Karpas-422 (cell line): ENCODE measurements around the gene FAM221B. TPM values are rescaled to one million over a fixed set of nuclear protein-coding genes. Genes with fewer than 3 reads are reported as not detected.

Experiments used
- DNase-seq: peaks from one replicate; pipeline ENCODE4 v3.0.0-alpha.2; 2015
- H2AFZ ChIP-seq: fragments of 200-600 bp; sonication (generic); 2 replicates; pipeline ENCODE4 v1.6.1; 2014; ENCODE audit warnings: antibody characterized with exemption, low read length, mixed read lengths
- H3K27ac ChIP-seq: fragments of 200-600 bp; sonication (generic); 2 replicates; pipeline ENCODE4 v1.5.1; 2014; ENCODE audit warnings: mild to moderate bottlenecking, low read length, moderate library complexity
- H3K27me3 ChIP-seq: fragments of 200-600 bp; sonication (generic); 2 replicates; pipeline ENCODE4 v1.6.1; 2014; ENCODE audit warnings: low read length, mixed read lengths
- H3K36me3 ChIP-seq: fragments of 200-600 bp; sonication (generic); 2 replicates; pipeline ENCODE4 v1.6.1; 2014; ENCODE audit warnings: low read length, mixed read lengths; ENCODE audit not compliant: insufficient read depth
- H3K4me1 ChIP-seq: fragments of 200-600 bp; sonication (generic); 2 replicates; pipeline ENCODE4 v1.6.1; 2014; ENCODE audit warnings: mild to moderate bottlenecking, low read length, mixed read lengths
- H3K4me2 ChIP-seq: fragments of 200-600 bp; sonication (generic); 2 replicates; pipeline ENCODE4 v1.6.1; 2014; ENCODE audit warnings: low read length, low read depth, mild to moderate bottlenecking; ENCODE audit not compliant: poor library complexity, severe bottlenecking
- H3K4me3 ChIP-seq: fragments of 200-600 bp; sonication (generic); 2 replicates; pipeline ENCODE4 v1.5.1; 2014; ENCODE audit warnings: mild to moderate bottlenecking, antibody characterized with exemption, low read length, mixed read lengths
- H3K79me2 ChIP-seq: fragments of 200-600 bp; sonication (generic); 2 replicates; pipeline ENCODE4 v1.6.1; 2014; ENCODE audit warnings: mild to moderate bottlenecking, low read length, mixed read lengths
- H3K9ac ChIP-seq: fragments of 200-600 bp; sonication (generic); 2 replicates; pipeline ENCODE4 v1.6.0; 2014; ENCODE audit warnings: low read length
- H3K9me2 ChIP-seq: fragments of 200-600 bp; sonication (generic), shearing (Covaris generic); replicated peaks from 2 replicates; pipeline ENCODE4 v1.6.0; 2014; ENCODE audit warnings: mild to moderate bottlenecking, low read length, moderate library complexity; ENCODE audit not compliant: insufficient read depth
- H3K9me3 ChIP-seq: fragments of 300-700, 200-600 bp; sonication (generic); 2 replicates; pipeline ENCODE4 v1.6.1; 2014; ENCODE audit warnings: low read length, mixed read lengths
- H4K20me1 ChIP-seq: fragments of 200-600 bp; sonication (generic); 2 replicates; pipeline ENCODE4 v1.6.1; 2014; ENCODE audit warnings: mild to moderate bottlenecking, antibody characterized with exemption, low read length, low read depth; ENCODE audit not compliant: insufficient read depth
- total RNA-seq: library from RNA; depleted of rRNA; stranded (reverse); fragments of >200 nt; shearing (Covaris generic); gene quantifications from 2 replicates; pipeline ENCODE4 v1.2.3, GENCODE V29; 2014; ENCODE audit warnings: low replicate concordance

Gene FAM221B
- total RNA-seq, 1 experiment from 2014 or later, result not detected

- Histone ChIP-seq H3K79me2 (no peaks in the 10 kb centered on the region), H3K27me3 (no peaks in the 10 kb centered on the region), H2AFZ (no peak overlapping the region), H3K4me2 (no peak overlapping the region), H3K4me1 (no peaks in the 10 kb centered on the region), H4K20me1 (no peaks in the 10 kb centered on the region), H3K4me3 (no peak overlapping the region), H3K9me2 (no peaks in the 10 kb centered on the region), H3K9ac (no peak overlapping the region), H3K36me3 (no peaks in the 10 kb centered on the region), H3K27ac (no peak overlapping the region), H3K9me3 (no peaks in the 10 kb centered on the region)
- DNase-seq, result no peak
Measured at GRCh38 chr9:35854091-35854762, 25.7 kb upstream of the FAM221B start.

GRCh38 chr9:35852876-35853865 is 24.6 kb upstream of the FAM221B start:
- Histone ChIP-seq H3K9me3 (no peaks in the 10 kb centered on the region), H3K79me2 (no peaks in the 10 kb centered on the region), H3K4me3 (no peak overlapping the region), H3K36me3 (no peaks in the 10 kb centered on the region), H2AFZ (no peak overlapping the region), H3K9ac (no peak overlapping the region), H3K4me1 (peaks cover 3% of the 10 kb centered on the region), H3K9me2 (no peaks in the 10 kb centered on the region), H3K27me3 (no peaks in the 10 kb centered on the region), H3K27ac (no peak overlapping the region), H3K4me2 (no peak overlapping the region), H4K20me1 (no peaks in the 10 kb centered on the region)
- no peak for DNase-seq

- Histone ChIP-seq H3K9ac (no peak overlapping the region), H3K9me2 (no peaks in the 10 kb centered on the region), H3K27ac (no peak overlapping the region), H3K4me2 (no peak overlapping the region), H4K20me1 (no peaks in the 10 kb centered on the region), H3K4me1 (peaks cover 7% of the 10 kb centered on the region), H2AFZ (no peak overlapping the region), H3K79me2 (no peaks in the 10 kb centered on the region), H3K27me3 (no peaks in the 10 kb centered on the region), H3K9me3 (no peaks in the 10 kb centered on the region), H3K4me3 (no peak overlapping the region), H3K36me3 (no peaks in the 10 kb centered on the region)
- DNase-seq, result no peak
Measured at GRCh38 chr9:35852267-35852815, 23.8 kb upstream of the FAM221B start.

- peaks cover 22% of the 10 kb centered on the region for H3K4me1 ChIP-seq
Measured at GRCh38 chr9:35847792-35848572, 19.4 kb upstream of the FAM221B start.

GRCh38 chr9:35845824-35846771 is 17.6 kb upstream of the FAM221B start:
- Histone ChIP-seq H4K20me1 (no peaks in the 10 kb centered on the region), H3K27ac (no peak overlapping the region), H3K9me3 (no peaks in the 10 kb centered on the region), H3K9me2 (no peaks in the 10 kb centered on the region), H3K36me3 (no peaks in the 10 kb centered on the region), H3K9ac (no peak overlapping the region), H3K79me2 (no peaks in the 10 kb centered on the region), H3K4me1 (peaks cover 22% of the 10 kb centered on the region), H3K4me2 (no peak overlapping the region), H3K27me3 (no peaks in the 10 kb centered on the region), H3K4me3 (no peak overlapping the region), H2AFZ (no peak overlapping the region)
- DNase-seq, result no peak

More at GRCh38 chr9:35847792-35848572, 19.4 kb upstream of the FAM221B start:
- Histone ChIP-seq H3K27me3 (no peaks in the 10 kb centered on the region), H3K9me3 (no peaks in the 10 kb centered on the region), H3K4me3 (no peak overlapping the region), H4K20me1 (no peaks in the 10 kb centered on the region), H3K9ac (no peak overlapping the region), H3K4me2 (peak overlapping the region; percentile 0), H3K79me2 (no peaks in the 10 kb centered on the region), H3K9me2 (no peaks in the 10 kb centered on the region), H3K36me3 (no peaks in the 10 kb centered on the region), H2AFZ (no peak overlapping the region), H3K27ac (no peak overlapping the region)
- DNase-seq, result peak; percentile 49

- Histone ChIP-seq H3K9ac (no peak overlapping the region), H3K79me2 (no peaks in the 10 kb centered on the region), H3K27me3 (no peaks in the 10 kb centered on the region), H2AFZ (no peak overlapping the region), H3K4me2 (peak overlapping the region; percentile 2), H3K9me2 (no peaks in the 10 kb centered on the region), H3K27ac (no peak overlapping the region), H3K4me1 (peaks cover 22% of the 10 kb centered on the region), H3K4me3 (no peak overlapping the region), H3K9me3 (no peaks in the 10 kb centered on the region), H3K36me3 (no peaks in the 10 kb centered on the region), H4K20me1 (no peaks in the 10 kb centered on the region)
- DNase-seq, result peak; percentile 72
Measured at GRCh38 chr9:35844628-35845270, 16.2 kb upstream of the FAM221B start.

GRCh38 chr9:35842795-35843194 is 14.3 kb upstream of the FAM221B start:
- H3K4me1 ChIP-seq, result peaks cover 16% of the 10 kb centered on the region
- H3K36me3 ChIP-seq, result no peaks in the 10 kb centered on the region
- no peak overlapping the region for H3K4me3 ChIP-seq
- no peak overlapping the region for H3K27ac ChIP-seq
- no peak overlapping the region for H2AFZ ChIP-seq
- no peaks in the 10 kb centered on the region for H3K9me2 ChIP-seq
- H3K79me2 ChIP-seq, result no peaks in the 10 kb centered on the region
- H3K27me3 ChIP-seq, result no peaks in the 10 kb centered on the region
- no peaks in the 10 kb centered on the region for H3K9me3 ChIP-seq
- H3K9ac ChIP-seq, result no peak overlapping the region
- no peak for DNase-seq
- no peaks in the 10 kb centered on the region for H4K20me1 ChIP-seq
- no peak overlapping the region for H3K4me2 ChIP-seq
